AG04449 (cell line): ENCODE data around the gene LIN28A.

Experiments used
- CTCF ChIA-PET: fragments of 350-600 bp; formaldehyde crosslinking; extraction: SDS; loops from one replicate; lab custom pipeline; 2021; ENCODE audit warnings: antibody characterized with exemption; lab: Yijun Ruan, JAX
- POLR2A ChIA-PET: fragments of 400-600, 350-600 bp; formaldehyde crosslinking; extraction: SDS; loops from one replicate; lab custom pipeline; 2020; ENCODE audit warnings: antibody characterized with exemption, inconsistent platforms; lab: Yijun Ruan, JAX
- DNase-seq: peaks from one replicate; pipeline ENCODE4 v3.0.0-alpha.2; 2010; ENCODE audit warnings: low read depth, low spot score
- H3K4me3 ChIP-seq: 2 replicates; pipeline ENCODE4 v1.5.1; 2011; ENCODE audit warnings: low read depth, mild to moderate bottlenecking, control low read depth, low read length
- TF ChIP-seq, protein P1 (sequence below): IDR thresholded peaks from one replicate; pipeline ENCODE4 v1.5.1; 2011; ENCODE audit warnings: mild to moderate bottlenecking, moderate library complexity, low read length, control low read depth, inconsistent platforms; ENCODE audit not compliant: insufficient read depth; ENCODE audit errors: missing control alignments

Gene LIN28A

DNA sequence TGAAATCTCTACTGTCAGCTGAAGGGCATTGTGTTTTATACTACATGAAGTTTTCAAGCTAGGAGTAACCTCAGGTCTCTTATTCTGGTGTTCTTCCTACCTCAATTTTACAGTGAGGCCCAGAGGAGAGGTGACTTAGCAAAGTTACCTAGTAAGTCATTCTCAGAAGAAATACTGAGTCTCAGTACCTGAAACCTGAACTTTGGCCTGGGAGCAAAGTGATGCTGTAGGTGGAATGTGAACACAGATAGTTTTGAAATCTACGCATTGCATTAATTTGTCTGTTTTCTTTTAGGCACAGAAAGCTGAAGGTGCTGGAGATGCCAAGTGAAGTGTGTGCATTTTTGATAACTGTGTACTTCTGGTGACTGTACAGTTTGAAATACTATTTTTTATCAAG lies 64.2 kb downstream of the LIN28A start:
- H3K4me3 ChIP-seq = no peak overlapping the region

DNA sequence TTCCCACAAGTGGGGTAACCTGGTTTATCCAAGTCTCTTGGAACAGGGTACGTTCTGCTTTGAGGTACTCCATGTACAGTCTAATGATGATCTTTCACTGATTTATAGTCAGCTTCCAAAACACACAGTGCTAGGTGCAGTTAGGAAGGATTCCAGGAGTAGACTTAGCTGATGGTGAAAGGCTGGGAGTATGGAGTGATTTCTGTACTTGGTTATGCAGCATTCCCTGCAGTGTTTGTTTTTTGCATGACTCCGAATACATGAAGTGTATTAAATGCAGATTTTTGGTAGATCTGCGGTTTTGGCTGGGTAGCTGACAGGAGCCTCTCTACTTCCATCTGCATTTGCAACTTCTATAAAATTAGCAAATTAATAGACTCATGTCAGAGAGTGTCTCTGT lies 65.4 kb downstream of the LIN28A start:
- TF ChIP-seq, protein P1, sequence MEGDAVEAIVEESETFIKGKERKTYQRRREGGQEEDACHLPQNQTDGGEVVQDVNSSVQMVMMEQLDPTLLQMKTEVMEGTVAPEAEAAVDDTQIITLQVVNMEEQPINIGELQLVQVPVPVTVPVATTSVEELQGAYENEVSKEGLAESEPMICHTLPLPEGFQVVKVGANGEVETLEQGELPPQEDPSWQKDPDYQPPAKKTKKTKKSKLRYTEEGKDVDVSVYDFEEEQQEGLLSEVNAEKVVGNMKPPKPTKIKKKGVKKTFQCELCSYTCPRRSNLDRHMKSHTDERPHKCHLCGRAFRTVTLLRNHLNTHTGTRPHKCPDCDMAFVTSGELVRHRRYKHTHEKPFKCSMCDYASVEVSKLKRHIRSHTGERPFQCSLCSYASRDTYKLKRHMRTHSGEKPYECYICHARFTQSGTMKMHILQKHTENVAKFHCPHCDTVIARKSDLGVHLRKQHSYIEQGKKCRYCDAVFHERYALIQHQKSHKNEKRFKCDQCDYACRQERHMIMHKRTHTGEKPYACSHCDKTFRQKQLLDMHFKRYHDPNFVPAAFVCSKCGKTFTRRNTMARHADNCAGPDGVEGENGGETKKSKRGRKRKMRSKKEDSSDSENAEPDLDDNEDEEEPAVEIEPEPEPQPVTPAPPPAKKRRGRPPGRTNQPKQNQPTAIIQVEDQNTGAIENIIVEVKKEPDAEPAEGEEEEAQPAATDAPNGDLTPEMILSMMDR = no peak
- no peak overlapping the region for H3K4me3 ChIP-seq
- POLR2A ChIA-PET = no interaction called here
- CTCF ChIA-PET = interaction anchor here (1.6 kb wide), 1 partner anchor 24 kb away, joined by 5 read pairs; no protein-coding TSS in a partner anchor
- no peak for DNase-seq

More for the DNA sequence above, 64.2 kb downstream of the LIN28A start:
- ChIA-PET CTCF (interaction anchor here (1.0 kb wide), 1 partner anchor 25 kb away, joined by 4 read pairs; no protein-coding TSS in a partner anchor), POLR2A (no interaction called here)
- TF ChIP-seq, protein P1 = no peak
- no peak for DNase-seq

DNA sequence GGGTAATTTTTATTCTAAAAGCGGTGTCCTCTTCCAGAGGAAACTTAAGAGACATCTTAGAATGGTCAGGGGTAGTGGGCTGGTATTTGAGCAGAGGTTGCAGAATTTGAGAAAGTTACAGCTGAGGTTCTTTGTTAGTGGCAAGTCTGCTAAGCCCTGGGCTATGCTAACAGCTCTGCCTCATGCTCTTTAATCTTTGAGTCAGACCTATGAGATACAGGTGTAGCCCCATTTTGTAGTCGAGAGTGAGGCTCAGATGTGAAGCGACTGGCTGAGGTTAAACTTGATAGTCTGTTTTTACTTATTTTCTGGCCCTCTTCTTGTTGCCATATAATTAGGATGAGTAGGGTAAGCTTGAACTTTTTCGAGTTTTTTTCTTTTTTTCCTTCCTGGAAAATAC lies 66.3 kb downstream of the LIN28A start:
- H3K4me3 ChIP-seq = no peak overlapping the region
- CTCF ChIA-PET = interaction anchor here (1.6 kb wide), 1 partner anchor 23 kb away, joined by 5 read pairs; no protein-coding TSS in a partner anchor
- TF ChIP-seq, protein P1 = no peak
- no peak for DNase-seq
- POLR2A ChIA-PET = no interaction called here

DNA sequence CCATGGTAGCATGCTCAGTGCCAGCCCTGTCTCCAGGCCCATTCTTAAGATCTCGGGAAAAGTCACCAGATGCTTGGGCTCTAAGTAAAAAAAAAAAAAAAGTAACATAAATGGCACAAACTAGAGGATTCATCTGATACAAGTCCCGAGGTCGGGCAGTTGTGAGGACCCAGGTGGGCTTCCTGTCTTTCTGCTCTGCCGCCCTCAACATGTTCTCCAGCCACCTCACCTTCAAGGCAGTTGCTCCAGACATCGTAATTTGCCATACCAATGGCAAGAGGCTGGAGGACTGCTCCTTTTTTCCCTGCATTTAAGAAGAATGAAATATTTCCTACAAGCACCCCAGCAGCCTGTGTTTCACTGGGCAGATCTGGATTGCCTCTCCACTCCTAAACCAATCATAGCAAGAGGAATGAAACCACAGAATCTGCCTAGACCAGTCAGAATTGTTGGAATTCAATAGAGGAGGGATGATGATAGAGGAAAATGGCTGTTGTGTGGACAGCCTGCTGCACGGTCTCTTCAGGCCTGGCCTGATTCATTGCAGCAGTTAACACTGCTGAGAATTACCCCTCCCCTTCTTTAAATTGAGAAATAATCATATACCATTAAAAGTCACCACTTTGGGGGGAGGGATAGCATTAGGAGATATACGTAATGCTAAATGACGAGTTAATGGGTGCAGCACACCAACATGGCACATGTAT lies 67.0 kb downstream of the LIN28A start:
- CTCF ChIA-PET = interaction anchor here (1.6 kb wide), 1 partner anchor 23 kb away, joined by 5 read pairs; no protein-coding TSS in a partner anchor
- TF ChIP-seq, protein P1 = no peak
- POLR2A ChIA-PET = no interaction called here
- no peak overlapping the region for H3K4me3 ChIP-seq
- DNase-seq = no peak

DNA sequence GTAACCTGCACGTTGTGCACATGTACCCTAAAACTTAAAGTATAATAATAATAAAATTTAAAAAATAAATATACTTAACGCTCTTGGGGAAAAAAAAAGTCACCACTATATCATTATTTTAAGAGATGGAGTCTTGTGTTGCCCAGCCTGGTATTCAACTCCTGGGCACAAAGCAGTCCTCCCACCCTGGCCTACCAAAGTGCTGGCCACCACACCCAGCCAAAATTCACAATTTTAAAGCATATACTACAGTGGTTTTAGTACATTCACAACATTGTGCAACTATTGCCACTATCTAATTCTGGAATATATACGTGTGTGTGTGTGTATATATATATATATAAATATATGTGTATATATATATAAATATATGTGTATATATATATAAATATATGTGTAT lies 67.5 kb downstream of the LIN28A start:
- TF ChIP-seq, protein P1 = no peak
- no peak overlapping the region for H3K4me3 ChIP-seq
- POLR2A ChIA-PET = no interaction called here
- DNase-seq = no peak
- CTCF ChIA-PET = interaction anchor here (1.5 to 2.4 kb wide), 2 partner anchors 8 to 21 kb away, joined by 3 to 10 read pairs; no protein-coding TSS in a partner anchor

DNA sequence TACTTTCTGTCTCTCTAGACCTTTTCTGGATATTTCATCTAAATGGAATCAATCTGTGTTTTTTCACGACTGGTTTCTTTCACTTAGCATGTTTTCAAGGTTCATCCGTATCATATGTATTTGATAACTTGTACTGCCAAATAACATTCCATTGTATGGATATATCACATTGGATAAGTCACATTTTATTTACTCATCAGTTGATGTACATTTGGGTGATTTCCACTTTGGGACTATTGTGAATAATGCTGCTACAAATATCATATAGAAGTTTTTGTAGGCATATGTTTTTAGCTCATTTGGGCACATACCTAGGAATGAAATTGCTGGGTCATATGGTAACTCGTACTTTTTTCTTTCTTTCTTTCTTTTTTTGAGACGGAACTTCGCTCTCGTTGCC lies 68.4 kb downstream of the LIN28A start:
- ChIA-PET POLR2A (interaction anchor here (0.5 kb wide), 1 partner anchor 10 kb away, joined by 3 read pairs; no protein-coding TSS in a partner anchor), CTCF (interaction anchor here (1.5 to 2.4 kb wide), 2 partner anchors 9 to 20 kb away, joined by 3 to 10 read pairs; no protein-coding TSS in a partner anchor)
- H3K4me3 ChIP-seq = no peak overlapping the region
- TF ChIP-seq, protein P1 = no peak
- no peak for DNase-seq
